H9 (cell line): ENCODE measurements around the gene TTC39A. TPM values are rescaled to one million over a fixed set of nuclear protein-coding genes. Genes with fewer than 3 reads are reported as not detected.

Experiments
- DNase-seq: peaks from one replicate; pipeline ENCODE4 v3.0.0-alpha.2; 2017
- H2AFZ ChIP-seq: one replicate; pipeline ENCODE4 v1.6.1; 2013; ENCODE audit warnings: mild to moderate bottlenecking, low read length, control low read depth, moderate library complexity
- H2AK5ac ChIP-seq: 2 replicates; pipeline ENCODE4 v1.6.1; 2013; ENCODE audit warnings: low read length, control low read depth, mixed read lengths; ENCODE audit not compliant: insufficient read length
- H2BK120ac ChIP-seq: one replicate; pipeline ENCODE4 v1.6.1; 2013; ENCODE audit warnings: low read depth, mild to moderate bottlenecking, low read length, control low read depth, inconsistent platforms; ENCODE audit not compliant: poor library complexity, severe bottlenecking
- H2BK12ac ChIP-seq: 2 replicates; pipeline ENCODE4 v1.6.1; 2013; ENCODE audit warnings: low read length, control low read depth, mixed read lengths, low read depth; ENCODE audit not compliant: insufficient read length
- H2BK15ac ChIP-seq: 2 replicates; pipeline ENCODE4 v1.6.1; 2013; ENCODE audit warnings: low read depth, low read length, control low read depth
- H2BK20ac ChIP-seq: one replicate; pipeline ENCODE4 v1.6.1; 2013; ENCODE audit warnings: low read depth, mild to moderate bottlenecking, low read length, control low read depth, inconsistent platforms; ENCODE audit not compliant: poor library complexity, severe bottlenecking
- H2BK5ac ChIP-seq: 2 replicates; pipeline ENCODE4 v1.6.1; 2013; ENCODE audit warnings: low read length, control low read depth, mixed read lengths; ENCODE audit not compliant: insufficient read length
- H3K14ac ChIP-seq: 2 replicates; pipeline ENCODE4 v1.6.1; 2013; ENCODE audit warnings: low read length, control low read depth; ENCODE audit not compliant: insufficient read depth
- H3K18ac ChIP-seq: 2 replicates; pipeline ENCODE4 v1.6.1; 2013; ENCODE audit warnings: low read depth, mild to moderate bottlenecking, mixed read lengths, low read length, control low read depth; ENCODE audit not compliant: insufficient read length
- H3K23ac ChIP-seq: 2 replicates; pipeline ENCODE4 v1.6.1; 2013; ENCODE audit warnings: low read length, control low read depth, mixed read lengths, low read depth; ENCODE audit not compliant: insufficient read length
- H3K23me2 ChIP-seq: 2 replicates; pipeline ENCODE4 v1.6.1; 2013; ENCODE audit warnings: low read depth, mild to moderate bottlenecking, mixed read lengths, low read length, control low read depth; ENCODE audit not compliant: insufficient read length, poor library complexity, severe bottlenecking
- H3K27ac ChIP-seq: 2 replicates; pipeline ENCODE4 v1.5.1; 2013; ENCODE audit warnings: low read length, control low read depth, mixed read lengths, low read depth; ENCODE audit not compliant: insufficient read length
- H3K27me3 ChIP-seq: 2 replicates; pipeline ENCODE4 v1.6.1; 2013; ENCODE audit warnings: low read length, control low read depth, inconsistent platforms; ENCODE audit not compliant: insufficient read depth
- H3K4ac ChIP-seq: 2 replicates; pipeline ENCODE4 v1.6.1; 2013; ENCODE audit warnings: low read depth, mild to moderate bottlenecking, control low read depth, inconsistent platforms, low read length, moderate library complexity
- H3K4me1 ChIP-seq: 2 replicates; pipeline ENCODE4 v1.6.1; 2013; ENCODE audit warnings: low read length, control low read depth, inconsistent platforms; ENCODE audit not compliant: insufficient read depth
- H3K4me2 ChIP-seq: 2 replicates; pipeline ENCODE4 v1.6.1; 2013; ENCODE audit warnings: low read length, control low read depth, mixed read lengths; ENCODE audit not compliant: insufficient read length, insufficient read depth
- H3K56ac ChIP-seq: 2 replicates; pipeline ENCODE4 v1.6.1; 2013; ENCODE audit warnings: low read depth, mild to moderate bottlenecking, mixed read lengths, low read length, control low read depth; ENCODE audit not compliant: insufficient read length
- H3K79me1 ChIP-seq: 2 replicates; pipeline ENCODE4 v1.6.1; 2013; ENCODE audit warnings: low read depth, mild to moderate bottlenecking, moderate library complexity, low read length, control low read depth, inconsistent platforms; ENCODE audit not compliant: insufficient read depth, poor library complexity, severe bottlenecking
- H3K79me2 ChIP-seq: 2 replicates; pipeline ENCODE4 v1.6.1; 2013; ENCODE audit warnings: low read length, control low read depth, inconsistent platforms; ENCODE audit not compliant: insufficient read depth
- H3K9ac ChIP-seq: 2 replicates; pipeline ENCODE4 v1.6.1; 2013; ENCODE audit warnings: low read length, control low read depth, mixed read lengths; ENCODE audit not compliant: insufficient read length; ENCODE audit errors: extremely low read depth
- H3K9me3 ChIP-seq: one replicate; pipeline ENCODE4 v1.6.1; 2013; ENCODE audit warnings: low read depth, low read length, inconsistent platforms; ENCODE audit not compliant: control insufficient read depth
- H3T11ph ChIP-seq: one replicate; pipeline ENCODE4 v1.6.1; 2013; ENCODE audit warnings: mild to moderate bottlenecking, low read length, control low read depth, inconsistent platforms
- H4K20me1 ChIP-seq: one replicate; pipeline ENCODE4 v1.6.1; 2013; ENCODE audit not compliant: control insufficient read depth, insufficient read length, insufficient read depth
- H4K5ac ChIP-seq: 2 replicates; pipeline ENCODE4 v1.6.1; 2013; ENCODE audit warnings: low read depth, mild to moderate bottlenecking, mixed read lengths, low read length, control low read depth; ENCODE audit not compliant: insufficient read length
- H4K8ac ChIP-seq: replicated peaks from 2 replicates; pipeline ENCODE4 v1.6.1; 2013; ENCODE audit warnings: low read length, control low read depth, mixed read lengths, low read depth; ENCODE audit not compliant: insufficient read length
- H4K91ac ChIP-seq: 2 replicates; pipeline ENCODE4 v1.6.1; 2013; ENCODE audit warnings: low read depth, mild to moderate bottlenecking, moderate library complexity, mixed read lengths, low read length, control low read depth; ENCODE audit not compliant: insufficient read length
- H3K27ac Mint-ChIP-seq, 3 experiments: 2 replicates in 2 of 3; 3 replicates in 1 of 3; pipeline ENCODE4 v1.8.0; 2020 to 2021; ENCODE audit warnings: mixed read lengths in 3 of 3, mild to moderate bottlenecking in 1 of 3, moderate library complexity in 1 of 3
- H3K27me3 Mint-ChIP-seq: 2 replicates; pipeline ENCODE4 v1.8.0; 2021; ENCODE audit warnings: low read depth, mild to moderate bottlenecking, moderate library complexity, mixed read lengths
- H3K36me3 Mint-ChIP-seq, 3 experiments: 2 replicates in 2 of 3; 3 replicates in 1 of 3; pipeline ENCODE4 v1.8.0; 2020 to 2021; ENCODE audit warnings: low read depth in 3 of 3, mixed read lengths in 3 of 3; ENCODE audit not compliant: insufficient read depth in 1 of 3
- H3K4me1 Mint-ChIP-seq, 2 experiments: 2 replicates each; pipeline ENCODE4 v1.8.0; 2020; ENCODE audit warnings: mixed read lengths in 2 of 2
- H3K4me3 Mint-ChIP-seq, 2 experiments: 2 replicates in 1 of 2; 3 replicates in 1 of 2; pipeline ENCODE4 v1.8.0; 2020 to 2021; ENCODE audit warnings: mild to moderate bottlenecking in 2 of 2, mixed read lengths in 2 of 2, moderate library complexity in 1 of 2
- H3K9me3 Mint-ChIP-seq, 2 experiments: 2 replicates in 1 of 2; 3 replicates in 1 of 2; pipeline ENCODE4 v1.8.0; 2020; ENCODE audit warnings: mild to moderate bottlenecking in 2 of 2, mixed read lengths in 2 of 2, moderate library complexity in 1 of 2
- CTCF ChIP-seq: fragments of 200-600 bp; sonication (generic); conservative IDR thresholded peaks from 3 replicates; pipeline ENCODE4 v1.8.0; 2021; ENCODE audit warnings: antibody characterized with exemption, mild to moderate bottlenecking
- WGBS: extraction: QIAGEN DNeasy Blood & Tissue Kit; methylation state at CpG from one replicate; pipeline ENCODE4 v1.1.7; 2013; ENCODE audit warnings: missing lambda C conversion rate, low lambda C conversion rate, mixed read lengths; ENCODE audit not compliant: insufficient read length; ENCODE audit errors: extremely low coverage; 5-methylcytosine and 5-hydroxymethylcytosine counted together
- total RNA-seq: library from RNA; stranded (reverse); gene quantifications from 2 replicates; pipeline ENCODE4 v1.2.1, GENCODE V29; 2021

The TTC39A gene
- total RNA-seq, 1 experiment from 2014 or later = 7.7 TPM

- peak overlapping the region; percentile 13; the same call in 1 of the 2 replicates for H3K14ac ChIP-seq
Observed at GRCh38 chr1:51302270-51302669, 28.1 kb downstream of the TTC39A start.

More at GRCh38 chr1:51302270-51302669, 28.1 kb downstream of the TTC39A start:
- Histone ChIP-seq H3K79me1 (no peaks in the 10 kb centered on the region), H3K4me1 (no peaks in the 10 kb centered on the region), H3K23me2 (no peaks in the 10 kb centered on the region), H3K79me2 (no peaks in the 10 kb centered on the region), H2AFZ (no peak overlapping the region), H4K91ac (no peak overlapping the region), H4K5ac (no peak overlapping the region), H2BK12ac (no peak overlapping the region), H3K27ac (no peak overlapping the region), H3K18ac (no peak overlapping the region), H2BK120ac (no peak overlapping the region), H3K56ac (no peak overlapping the region), H4K8ac (no peak overlapping the region), H2BK20ac (no peak overlapping the region), H2BK5ac (no peak overlapping the region), H2AK5ac (no peak overlapping the region), H3K9ac (no peak overlapping the region), H3K9me3 (no peaks in the 10 kb centered on the region), H3K23ac (no peak overlapping the region), H3K27me3 (no peaks in the 10 kb centered on the region), H3K4me2 (no peak overlapping the region), H3K4ac (no peak overlapping the region), H2BK15ac (no peak overlapping the region), H3T11ph (no peak overlapping the region), H4K20me1 (no peaks in the 10 kb centered on the region)
- H3K36me3 Mint-ChIP-seq = no peaks in the 10 kb centered on the region; a peak in 1 of 7 replicates
- no CpG with 5 or more reads among the region's 10 CpGs for WGBS
- H3K27ac Mint-ChIP-seq = no peak overlapping the region
- no peak for TF ChIP-seq CTCF
- peaks cover 5% of the 10 kb centered on the region for H3K27me3 Mint-ChIP-seq
- H3K9me3 Mint-ChIP-seq = no peaks in the 10 kb centered on the region; a peak in 2 of 5 replicates
- H3K4me1 Mint-ChIP-seq = peaks cover 3 to 16% of the 10 kb centered on the region in 2 experiments; a peak in 1 of 4 replicates
- no peak overlapping the region for H3K4me3 Mint-ChIP-seq
- no peak for DNase-seq
